Measurements from ENCODE around the gene ZFP30.

The ZFP30 gene

GRCh38 chr19:37655301-37655688 is at the start of gene ZFP30:
TSS of gene ZFP30 (minus strand) at chr19:37655465. CDS start at chr19:37647822, 7,643 bp downstream.
- peak; percentile 64 for DNase-seq (ENCODE audit: extremely low read depth, low read depth)
- no peak for TF ChIP-seq CTCF (IDR thresholded peaks at IDR 0.05; ENCODE audit: low read depth, low read length)

GRCh38 chr19:37699057-37699456 is 43.8 kb upstream of the ZFP30 start:
- TF ChIP-seq CTCF (IDR thresholded peaks at IDR 0.05; ENCODE audit: low read depth, low read length), result no peak
- no peak for DNase-seq (ENCODE audit: extremely low read depth, low read depth)

GRCh38 chr19:37698216-37698615 is 43.0 kb upstream of the ZFP30 start:
- no peak for DNase-seq (ENCODE audit: extremely low read depth, low read depth)
- no peak for TF ChIP-seq CTCF (IDR thresholded peaks at IDR 0.05; ENCODE audit: low read depth, low read length)

DNA sequence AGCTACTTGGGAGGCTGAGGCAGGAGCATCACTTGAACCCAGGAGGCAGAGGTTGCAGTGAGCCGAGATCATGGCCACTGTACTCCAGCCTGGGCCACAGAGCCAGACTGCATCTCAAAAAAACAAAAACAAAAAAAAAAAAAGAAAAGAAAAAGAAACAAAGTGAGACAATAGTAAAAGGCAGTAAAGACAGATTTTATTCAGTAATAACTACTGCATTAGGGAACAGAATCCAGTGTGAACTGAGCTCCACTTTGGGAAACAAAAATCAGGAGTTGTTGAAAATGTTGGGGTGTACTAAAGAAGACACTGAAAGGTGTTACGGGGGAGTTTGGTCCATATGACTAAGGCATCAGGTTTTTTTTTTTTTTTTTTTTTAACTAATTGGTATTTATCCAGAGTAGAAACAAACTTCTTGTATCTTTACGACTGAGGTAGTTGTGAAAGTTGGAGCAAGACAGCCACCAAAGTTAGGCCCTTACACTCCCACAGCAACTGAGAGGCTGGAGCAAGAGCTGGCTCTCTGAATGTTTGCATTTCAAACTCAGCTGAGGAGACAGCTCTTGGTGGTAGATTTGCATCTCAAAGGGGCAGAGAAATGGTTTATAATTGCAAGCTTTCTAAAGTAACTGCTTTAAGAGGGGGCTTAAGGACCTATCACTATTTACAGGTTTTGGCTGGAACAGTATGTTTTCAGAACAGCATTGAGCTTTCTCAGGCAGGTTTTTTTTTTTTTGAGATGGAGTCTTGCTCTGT is 40.1 kb upstream of the ZFP30 start:
- no peak for DNase-seq (ENCODE audit: extremely low read depth, low read depth)
- no peak for TF ChIP-seq CTCF (IDR thresholded peaks at IDR 0.05; ENCODE audit: low read depth, low read length)

- DNase-seq (ENCODE audit: extremely low read depth, low read depth), result no peak
- no peak for TF ChIP-seq CTCF (IDR thresholded peaks at IDR 0.05; ENCODE audit: low read depth, low read length)
Observed at GRCh38 chr19:37692956-37693620, 37.8 kb upstream of the ZFP30 start.

- peak; percentile 54 for DNase-seq (ENCODE audit: extremely low read depth, low read depth)
- TF ChIP-seq CTCF (IDR thresholded peaks at IDR 0.05; ENCODE audit: low read depth, low read length), result no peak; the same call in 1 of the 2 replicates
Observed at GRCh38 chr19:37691881-37692504, 36.7 kb upstream of the ZFP30 start.

GRCh38 chr19:37683520-37683919 is 28.3 kb upstream of the ZFP30 start:
- DNase-seq (ENCODE audit: extremely low read depth, low read depth), result no peak
- TF ChIP-seq CTCF (IDR thresholded peaks at IDR 0.05; ENCODE audit: low read depth, low read length), result no peak

All from AG09319 (cell line).